KG1 (cell line): ENCODE results near the gene MPIG6B.

Source experiments
- DNase-seq: peaks from one replicate; lab custom pipeline; 2025; lab: John Stamatoyannopoulos, UW

The MPIG6B gene

GRCh38 chr6:31721351-31722020, 1.7 kb upstream of the MPIG6B start, which contains the start of gene LY6G6C:
Gene LY6G6C (minus strand): TSS chr6:31721746. CDS start chr6:31721679, 67 bp downstream.
- no peak for DNase-seq

GRCh38 chr6:31722173-31722572, 1.0 kb upstream of the MPIG6B start:
- no peak for DNase-seq

- no peak for DNase-seq
Measured at GRCh38 chr6:31723980-31724691, 963 bp downstream of the MPIG6B start.

GRCh38 chr6:31725502-31726350, 2.6 kb downstream of the MPIG6B start:
- no peak for DNase-seq

GRCh38 chr6:31727034-31727716, 4.0 kb downstream of the MPIG6B start:
- DNase-seq = no peak

- DNase-seq = peak; percentile 86
Measured at GRCh38 chr6:31727717-31728671, 4.8 kb downstream of the MPIG6B start.

GRCh38 chr6:31728767-31729514, 5.8 kb downstream of the MPIG6B start, which contains the start of gene DDAH2:
Gene DDAH2 (minus strand): TSS chr6:31729299. CDS start chr6:31729161, 138 bp downstream.
- DNase-seq = no peak

GRCh38 chr6:31729515-31729978, 6.4 kb downstream of the MPIG6B start:
- no peak for DNase-seq

GRCh38 chr6:31729979-31730630, 6.9 kb downstream of the MPIG6B start:
- DNase-seq = no peak

GRCh38 chr6:31730631-31731086, 7.5 kb downstream of the MPIG6B start:
- no peak for DNase-seq

GRCh38 chr6:31732029-31732428, 8.9 kb downstream of the MPIG6B start:
- DNase-seq = no peak

GRCh38 chr6:31733734-31734133, 10.6 kb downstream of the MPIG6B start:
- DNase-seq = no peak

GRCh38 chr6:31734247-31734820, 11.2 kb downstream of the MPIG6B start:
- no peak for DNase-seq

- peak; percentile 57 for DNase-seq
Measured at GRCh38 chr6:31734821-31735406, 11.7 kb downstream of the MPIG6B start.

GRCh38 chr6:31736021-31736767, 13.0 kb downstream of the MPIG6B start, which contains the start of gene CLIC1:
Gene CLIC1 (minus strand): TSS chr6:31736530. CDS start chr6:31736300, 230 bp downstream.
- peak; percentile 65 for DNase-seq

GRCh38 chr6:31736768-31737314, 13.7 kb downstream of the MPIG6B start:
- DNase-seq = no peak

GRCh38 chr6:31737315-31737990, 14.3 kb downstream of the MPIG6B start:
- peak; percentile 84 for DNase-seq
